D341Med (cell line): ENCODE measurements around the gene PARP6.
A peak's percentile ranks its signal among the peaks of the same experiment; 100 is the strongest.

Source experiments
- DNase-seq: peaks from one replicate; pipeline ENCODE4 v3.0.0; 2012; ENCODE audit warnings: low spot score

The PARP6 gene

DNA sequence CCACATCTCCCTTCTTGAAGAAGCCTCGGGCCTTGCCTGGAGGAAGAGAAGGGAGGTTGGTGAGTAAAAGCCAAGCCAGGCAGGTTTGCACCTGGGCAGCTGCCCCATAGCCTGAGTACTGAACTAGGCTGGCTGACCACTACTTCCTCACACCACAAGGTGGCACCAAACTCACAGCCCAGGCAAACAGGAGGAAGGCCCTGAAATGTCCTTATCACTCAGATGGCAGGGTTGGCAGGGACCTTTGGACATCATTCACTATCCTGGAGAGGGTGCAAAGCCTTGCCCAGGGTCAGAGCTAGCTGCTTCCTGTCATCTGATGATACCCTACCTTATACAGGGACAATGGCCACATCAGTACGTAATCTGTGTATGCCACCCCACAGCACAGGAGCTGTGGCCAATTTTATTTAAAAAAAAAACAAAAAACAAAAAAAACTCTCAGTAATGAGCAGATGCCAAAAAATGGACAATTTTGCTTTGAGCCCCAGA is 72.6 kb downstream of the PARP6 start:
- peak; percentile 80 for DNase-seq

DNA sequence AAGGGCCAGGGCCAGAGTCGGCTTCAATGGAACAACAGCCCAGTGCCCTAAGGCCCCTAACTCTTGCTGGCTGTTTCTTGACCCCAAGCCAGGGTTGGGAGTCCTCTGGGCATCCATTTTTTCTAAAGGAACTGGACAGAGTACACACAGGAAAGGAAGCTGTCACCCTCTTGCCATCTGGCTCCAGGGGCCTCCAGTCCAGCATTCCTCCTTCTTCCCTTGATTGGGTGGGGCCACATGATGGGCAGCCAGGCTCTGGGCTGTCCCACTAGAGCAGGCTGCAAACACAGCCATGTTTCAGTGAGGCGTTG is 73.2 kb downstream of the PARP6 start:
- no peak for DNase-seq

DNA sequence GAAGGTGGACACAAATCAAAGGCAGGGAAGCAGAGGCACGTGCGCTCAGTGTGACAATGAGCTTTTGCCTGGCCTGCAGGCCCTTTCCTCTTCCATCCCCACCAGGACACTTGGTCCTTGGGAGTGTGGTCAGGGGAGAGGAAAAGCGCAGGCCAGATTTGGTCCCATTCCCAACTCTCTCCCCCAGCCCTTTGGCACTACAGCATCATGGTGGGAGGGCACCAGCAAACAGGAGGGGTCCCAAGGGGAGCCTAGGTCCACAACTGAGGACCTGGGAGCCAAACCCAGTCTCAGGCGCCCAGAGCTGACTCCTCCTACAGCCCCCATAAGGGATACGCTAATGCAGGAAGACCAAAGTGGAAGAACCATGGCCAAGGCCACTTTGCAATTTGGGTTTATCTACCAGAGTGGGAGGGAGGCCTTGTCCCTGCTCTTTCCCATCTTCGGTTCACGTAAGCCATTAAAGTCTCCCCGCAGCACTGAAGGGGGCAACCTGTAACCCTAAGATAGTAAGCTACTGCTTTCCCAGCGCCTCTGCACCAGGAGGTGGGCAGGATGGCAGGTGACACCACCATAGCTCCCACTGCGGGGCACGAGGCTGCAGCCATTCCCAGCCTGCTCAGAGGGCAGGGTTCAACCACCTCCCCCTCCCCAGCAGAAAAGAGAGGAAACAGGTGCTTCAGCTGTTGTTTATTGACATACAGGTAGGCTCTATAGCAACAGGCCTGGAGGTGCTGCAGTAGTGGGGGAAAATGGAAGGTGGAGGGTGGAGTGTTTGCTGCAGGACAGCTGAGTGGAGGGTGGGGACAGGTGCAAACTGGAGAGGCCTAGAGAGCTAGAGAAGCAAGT is 73.8 kb downstream of the PARP6 start:
- no peak for DNase-seq

DNA sequence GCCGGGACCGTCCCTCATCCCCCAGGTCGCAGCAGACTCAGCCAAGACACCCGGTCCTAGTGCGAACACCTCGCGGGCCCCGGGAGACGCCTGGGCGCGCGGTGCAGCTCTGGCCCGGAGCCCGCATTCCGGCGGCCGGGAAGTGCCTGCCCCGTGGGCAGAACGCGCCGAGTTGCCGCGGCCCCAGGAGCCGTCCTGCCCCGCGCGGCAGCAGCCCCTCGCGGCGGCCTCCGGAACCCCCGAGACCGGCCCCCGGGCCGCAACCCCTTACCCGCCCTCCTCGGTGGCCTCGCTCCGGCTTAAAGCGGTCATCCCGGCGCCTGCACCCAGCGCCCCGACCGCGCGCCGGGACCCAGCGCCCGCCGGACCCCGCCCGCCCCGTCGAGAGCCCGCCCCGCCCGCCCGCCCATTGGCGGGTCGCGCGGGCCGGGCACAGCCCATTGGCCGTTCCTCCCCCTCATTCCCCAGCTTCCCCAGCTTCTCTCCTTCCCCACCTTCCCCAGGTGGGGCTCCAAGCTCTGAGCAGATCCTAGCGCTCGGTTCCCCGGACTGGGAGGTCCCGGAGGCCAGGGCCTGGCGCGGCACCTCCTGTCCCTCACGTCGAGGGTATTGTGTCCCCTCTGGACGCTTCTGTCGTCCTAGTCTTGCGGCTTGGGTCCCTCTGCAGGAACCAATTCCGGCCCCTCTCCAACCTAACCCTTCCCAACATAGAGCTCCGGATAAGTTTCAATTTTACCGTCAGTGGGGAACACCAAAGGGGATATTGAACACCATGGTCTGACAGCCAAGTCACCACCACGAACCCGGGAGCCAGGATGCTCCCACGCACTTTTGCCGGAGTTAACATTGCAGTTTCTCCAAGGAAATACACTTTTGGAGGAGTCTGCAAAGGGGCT is 74.6 kb downstream of the PARP6 start, which contains the start of gene GRAMD2A:
Gene GRAMD2A, minus strand, starts transcription at position 328 of the 896 bp plus-strand sequence.
- peak; percentile 92 for DNase-seq

DNA sequence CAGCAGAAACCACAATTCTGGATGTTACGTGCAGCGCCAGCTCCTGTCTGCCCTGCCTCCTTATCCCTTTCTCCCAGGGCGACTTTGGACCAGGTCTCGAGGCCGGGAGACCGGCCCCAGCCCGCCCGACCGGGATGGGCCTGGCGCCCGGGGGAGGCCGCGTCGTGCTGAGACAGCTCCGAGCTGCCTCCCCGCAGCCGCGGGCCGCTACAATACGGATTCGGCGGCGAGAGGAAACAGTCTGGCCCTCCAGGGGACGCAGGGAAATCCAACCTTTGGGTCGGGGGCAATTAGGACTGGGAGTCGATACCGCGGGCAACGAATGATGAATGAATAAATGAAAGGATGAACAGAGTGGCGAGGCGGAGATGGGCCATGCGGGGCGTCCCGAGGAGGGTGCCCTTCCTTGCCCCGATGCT is 75.3 kb downstream of the PARP6 start:
- DNase-seq, result no peak

DNA sequence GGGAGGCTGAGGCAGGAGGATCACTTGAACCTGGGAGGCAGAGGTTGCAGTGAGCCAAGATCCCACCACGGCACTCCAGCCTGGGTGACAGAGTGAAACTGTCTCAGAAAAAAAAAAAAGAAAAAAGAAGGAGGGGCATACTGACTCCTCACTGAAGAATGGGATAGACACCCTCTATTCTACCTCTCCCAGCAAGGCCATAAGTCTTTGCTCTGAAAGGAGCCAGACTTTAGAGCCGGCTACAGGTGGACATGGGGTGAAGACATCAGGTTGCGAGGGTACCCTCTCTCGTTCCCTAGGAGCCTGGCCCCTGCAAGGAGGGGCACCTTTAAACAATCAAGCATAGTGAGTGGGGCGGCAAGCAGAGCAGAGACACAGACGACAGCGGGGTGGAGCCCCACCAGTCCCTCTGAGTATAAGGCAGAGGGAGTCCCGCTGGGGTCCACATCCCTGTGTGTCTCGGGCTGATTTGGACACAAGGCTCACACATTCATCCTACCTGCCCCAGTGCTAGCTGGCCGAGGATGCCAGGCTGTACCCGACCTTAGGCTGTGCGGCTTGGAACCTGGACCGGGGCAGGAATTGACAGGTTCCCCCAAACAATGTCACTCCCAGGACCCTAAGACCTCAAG is 75.8 kb downstream of the PARP6 start:
- DNase-seq, result no peak

DNA sequence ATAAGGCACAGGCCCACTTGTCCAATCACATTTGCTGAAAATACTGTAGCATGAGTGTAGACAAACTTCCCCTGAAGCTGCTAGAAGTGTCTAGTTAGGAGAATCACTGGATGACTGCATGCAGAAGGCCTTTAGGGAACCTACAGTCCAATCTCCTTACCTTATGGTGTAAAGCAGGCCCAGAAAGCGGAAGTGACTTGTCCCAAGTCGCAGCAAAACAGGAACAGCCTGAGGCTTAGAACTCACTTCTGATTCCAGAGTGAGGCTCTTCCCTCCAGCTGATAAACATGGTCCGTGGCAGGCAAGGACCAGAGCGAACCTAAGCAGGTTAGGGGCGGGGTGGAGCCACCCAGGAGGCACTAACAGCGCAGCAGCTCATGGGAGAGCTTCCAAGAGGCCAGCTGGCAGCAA is 77.2 kb downstream of the PARP6 start:
- DNase-seq, result no peak

DNA sequence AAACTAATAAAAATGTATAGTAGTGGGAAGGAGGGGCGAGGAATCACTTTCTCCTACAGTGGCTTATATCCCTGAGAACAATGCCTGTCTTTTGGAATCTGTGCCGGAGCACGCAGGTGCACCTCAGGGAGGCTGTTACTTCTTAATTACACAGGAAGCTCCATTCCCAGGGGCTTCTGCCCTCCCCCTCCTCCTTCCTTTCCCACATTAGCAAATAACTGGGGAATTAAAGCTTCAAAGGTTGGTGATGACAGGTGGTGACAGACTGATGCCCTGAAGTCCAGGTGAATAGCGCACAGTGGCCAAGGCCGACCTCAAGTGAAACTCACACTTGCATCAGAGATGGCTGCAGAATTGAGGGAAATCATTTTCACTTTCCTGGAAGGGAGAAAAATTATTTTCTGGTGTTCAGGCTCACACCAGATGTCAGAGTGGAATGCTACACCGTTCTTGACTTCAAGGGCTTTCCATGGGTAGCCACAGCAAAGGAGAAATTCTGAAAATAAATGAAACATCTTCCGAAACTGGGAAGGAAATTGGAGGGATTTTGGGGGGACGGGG is 78.4 kb downstream of the PARP6 start:
- DNase-seq, result no peak

DNA sequence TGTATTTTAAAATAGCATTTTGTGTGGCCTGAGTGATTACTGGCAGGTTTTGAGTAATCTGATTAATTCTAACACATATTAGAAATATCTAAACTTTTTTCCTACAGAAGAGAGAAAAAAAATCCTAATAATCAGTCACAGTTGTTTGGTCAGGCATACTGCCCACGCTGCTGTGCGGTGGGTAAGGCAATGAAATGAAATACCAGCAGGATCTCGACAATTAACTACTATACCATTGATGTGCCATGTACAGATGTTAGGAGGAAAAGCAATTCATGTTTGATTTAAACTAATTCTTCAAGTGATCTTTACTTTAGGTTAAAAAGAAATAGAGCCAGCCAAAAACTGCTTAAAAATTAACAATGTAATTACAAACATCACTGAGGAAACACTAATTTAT is 79.9 kb downstream of the PARP6 start:
- DNase-seq, result no peak
